ENCODE data around the gene TWIST1. TPM values are rescaled to one million over a fixed set of nuclear protein-coding genes. Genes with fewer than 3 reads are reported as not detected.

TWIST1 gene
- total RNA-seq, 1 donor from 2014 or later = not detected

DNA sequence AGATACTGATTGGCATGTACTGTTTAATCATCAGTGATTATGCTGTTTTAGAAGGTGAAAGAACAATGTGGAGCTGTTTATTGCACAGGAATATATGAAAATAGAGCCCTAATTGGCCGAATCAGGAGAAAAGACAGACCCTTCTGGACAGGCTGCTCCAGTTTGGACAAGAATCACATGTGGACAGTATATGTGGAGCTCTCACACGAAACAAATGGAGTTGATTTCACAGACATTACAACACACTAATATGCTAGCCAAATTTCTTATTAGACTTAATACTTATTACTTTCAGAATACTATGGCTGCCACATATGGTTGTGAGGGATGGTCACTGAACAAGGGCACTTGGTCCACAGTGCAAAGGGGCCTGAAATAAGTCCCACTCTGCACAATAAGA lies 15.5 kb downstream of the TWIST1 start:
- H3K4me3 ChIP-seq (ENCODE audit: low read depth, low read length) = no peak overlapping the region
- no peak for DNase-seq (ENCODE audit: low read depth)
- TF ChIP-seq, protein P1, sequence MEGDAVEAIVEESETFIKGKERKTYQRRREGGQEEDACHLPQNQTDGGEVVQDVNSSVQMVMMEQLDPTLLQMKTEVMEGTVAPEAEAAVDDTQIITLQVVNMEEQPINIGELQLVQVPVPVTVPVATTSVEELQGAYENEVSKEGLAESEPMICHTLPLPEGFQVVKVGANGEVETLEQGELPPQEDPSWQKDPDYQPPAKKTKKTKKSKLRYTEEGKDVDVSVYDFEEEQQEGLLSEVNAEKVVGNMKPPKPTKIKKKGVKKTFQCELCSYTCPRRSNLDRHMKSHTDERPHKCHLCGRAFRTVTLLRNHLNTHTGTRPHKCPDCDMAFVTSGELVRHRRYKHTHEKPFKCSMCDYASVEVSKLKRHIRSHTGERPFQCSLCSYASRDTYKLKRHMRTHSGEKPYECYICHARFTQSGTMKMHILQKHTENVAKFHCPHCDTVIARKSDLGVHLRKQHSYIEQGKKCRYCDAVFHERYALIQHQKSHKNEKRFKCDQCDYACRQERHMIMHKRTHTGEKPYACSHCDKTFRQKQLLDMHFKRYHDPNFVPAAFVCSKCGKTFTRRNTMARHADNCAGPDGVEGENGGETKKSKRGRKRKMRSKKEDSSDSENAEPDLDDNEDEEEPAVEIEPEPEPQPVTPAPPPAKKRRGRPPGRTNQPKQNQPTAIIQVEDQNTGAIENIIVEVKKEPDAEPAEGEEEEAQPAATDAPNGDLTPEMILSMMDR (conservative IDR thresholded peaks at IDR 0.05; ENCODE audit: low read depth, low read length) = no peak

DNA sequence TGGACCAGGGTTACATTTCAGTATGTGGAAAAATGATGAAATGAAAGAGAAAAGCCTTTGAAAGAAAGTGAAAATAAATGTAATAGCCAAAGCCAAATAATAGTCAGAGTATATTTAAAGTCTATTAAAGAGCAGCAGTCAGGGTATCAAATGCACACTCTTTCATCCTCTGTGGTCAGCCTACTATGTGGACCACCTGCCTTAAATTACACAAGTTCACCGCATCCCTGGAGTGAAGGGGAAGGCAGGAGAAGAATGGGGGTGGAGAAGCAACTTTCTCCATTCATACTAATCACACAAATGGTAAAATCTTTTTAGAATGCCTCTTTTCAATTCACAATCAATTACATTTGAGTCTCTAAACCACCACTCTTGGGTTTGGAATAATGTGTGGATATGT lies 16.0 kb downstream of the TWIST1 start:
- DNase-seq (ENCODE audit: low read depth) = no peak
- TF ChIP-seq, protein P1 (conservative IDR thresholded peaks at IDR 0.05; ENCODE audit: low read depth, low read length) = no peak
- no peak overlapping the region for H3K4me3 ChIP-seq (ENCODE audit: low read depth, low read length)

DNA sequence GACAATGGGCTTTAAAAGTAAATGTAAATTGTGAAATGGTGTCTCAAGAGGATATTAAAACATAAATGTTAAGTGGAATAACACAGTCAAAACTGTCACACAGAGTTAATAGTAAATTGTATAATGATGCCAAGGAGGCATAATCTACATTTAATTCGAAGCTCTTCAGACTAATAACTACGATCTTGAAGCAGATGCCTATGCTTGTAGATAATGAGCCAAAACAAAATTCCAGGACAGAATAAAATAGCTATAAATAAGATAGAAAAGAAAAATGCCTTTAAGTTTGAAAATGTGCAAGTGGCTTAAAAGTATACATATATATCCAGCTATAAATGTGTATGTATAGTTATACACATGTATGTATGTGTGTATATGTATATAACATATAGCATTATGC lies 17.5 kb downstream of the TWIST1 start:
- TF ChIP-seq, protein P1 (conservative IDR thresholded peaks at IDR 0.05; ENCODE audit: low read depth, low read length) = no peak
- no peak for DNase-seq (ENCODE audit: low read depth)
- no peak overlapping the region for H3K4me3 ChIP-seq (ENCODE audit: low read depth, low read length)

DNA sequence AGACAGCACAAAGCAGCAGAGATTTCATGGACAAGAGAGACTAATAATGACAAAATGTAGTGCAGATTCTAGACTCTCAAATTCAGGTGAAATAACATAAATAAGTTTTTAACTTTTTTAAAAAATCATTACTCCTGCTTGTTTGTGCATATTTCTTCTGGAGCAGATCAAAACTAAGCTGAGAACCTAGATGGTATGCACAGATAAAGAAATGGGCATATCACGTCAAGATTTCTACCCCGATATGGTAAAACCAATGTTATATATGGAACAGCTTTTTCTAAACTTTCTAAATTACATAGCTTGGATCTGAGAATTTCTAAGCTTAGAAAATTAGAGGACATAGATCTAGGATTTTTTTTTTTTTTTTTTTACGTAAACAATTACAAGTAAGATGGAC lies 18.2 kb downstream of the TWIST1 start:
- no peak for DNase-seq (ENCODE audit: low read depth)
- TF ChIP-seq, protein P1 (conservative IDR thresholded peaks at IDR 0.05; ENCODE audit: low read depth, low read length) = no peak
- no peak overlapping the region for H3K4me3 ChIP-seq (ENCODE audit: low read depth, low read length)

DNA sequence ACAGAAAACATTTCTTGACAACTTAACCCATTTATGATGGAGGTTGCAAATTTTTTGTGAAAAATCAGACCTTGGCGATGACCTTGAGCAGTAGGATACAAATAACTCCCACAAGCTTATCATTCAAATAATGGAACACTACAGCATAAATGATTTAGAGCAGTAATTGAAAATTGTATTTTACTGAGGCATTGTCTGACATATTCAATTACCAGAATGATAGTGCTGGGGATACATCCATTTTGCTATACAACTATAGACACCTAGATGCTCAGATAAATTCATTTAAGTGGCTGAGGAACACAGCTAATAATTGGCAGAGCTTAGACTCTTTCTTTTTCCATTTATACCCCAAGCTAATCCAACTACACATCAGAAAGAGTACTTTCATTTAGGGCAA lies 18.9 kb downstream of the TWIST1 start:
- no peak for DNase-seq (ENCODE audit: low read depth)

DNA sequence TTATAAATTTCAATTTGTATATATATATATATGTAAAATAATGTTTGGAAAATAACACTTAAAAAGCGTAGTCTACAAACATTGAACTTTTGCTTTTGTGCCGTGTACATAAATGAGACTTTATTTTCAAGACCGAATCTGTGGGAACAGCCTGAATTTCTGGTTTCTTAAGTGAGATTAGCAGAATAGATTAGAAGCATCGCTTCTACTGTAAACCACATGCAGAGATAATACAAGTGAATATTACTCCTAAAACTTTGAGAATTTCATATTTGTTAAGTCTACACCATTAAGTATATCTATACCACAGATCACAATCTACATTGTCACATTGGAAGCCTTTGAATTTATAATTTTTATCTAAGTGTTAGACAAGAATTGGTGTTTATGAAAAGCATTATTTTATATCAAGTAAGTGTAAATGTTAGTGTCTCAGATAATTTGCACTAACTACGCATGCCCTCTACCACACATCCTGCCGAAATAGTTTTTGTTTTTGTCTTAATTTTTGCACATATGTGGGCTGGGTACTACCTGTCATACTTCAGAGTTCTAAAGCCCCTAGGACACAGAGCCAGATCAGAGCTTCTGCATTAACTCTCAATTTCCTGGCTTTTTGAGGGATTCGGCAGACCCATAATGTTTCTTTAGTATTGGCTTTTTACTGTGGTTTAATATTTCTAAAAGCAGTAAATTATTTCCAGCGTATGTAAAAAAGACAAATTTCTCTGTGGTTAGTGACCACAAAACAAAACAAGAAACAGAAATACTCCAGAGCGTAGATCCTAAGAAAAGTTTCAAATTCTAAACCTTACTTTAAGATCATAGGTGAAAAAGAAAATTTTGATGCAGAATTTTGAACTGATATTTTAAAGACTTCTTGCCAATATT lies 20.0 kb downstream of the TWIST1 start:
- TF ChIP-seq, protein P1 (conservative IDR thresholded peaks at IDR 0.05; ENCODE audit: low read depth, low read length) = no peak
- DNase-seq (ENCODE audit: low read depth) = no peak
- no peak overlapping the region for H3K4me3 ChIP-seq (ENCODE audit: low read depth, low read length)

More for the DNA sequence above, 18.9 kb downstream of the TWIST1 start:
- no peak overlapping the region for H3K4me3 ChIP-seq (ENCODE audit: low read depth, low read length)
- TF ChIP-seq, protein P1 (conservative IDR thresholded peaks at IDR 0.05; ENCODE audit: low read depth, low read length) = no peak
